ENCODE results near the gene GPX8. TPM values are rescaled to one million over a fixed set of nuclear protein-coding genes. Genes with fewer than 3 reads are reported as not detected.

The GPX8 gene
- total RNA-seq, 1 experiment from 2014 or later: 37.9 TPM

- no CpG with 5 or more reads among the region's 4 CpGs for WGBS (ENCODE audit: extremely low coverage, insufficient read length, low lambda C conversion rate)
- H2AFZ ChIP-seq (ENCODE audit: low read length): no peak overlapping the region
These were observed 16.3 kb upstream of the GPX8 start for GRCh38 chr5:55143624-55144023.

More at GRCh38 chr5:55143624-55144023, 16.3 kb upstream of the GPX8 start:
- no peaks in the 10 kb centered on the region for H3K79me2 ChIP-seq (ENCODE audit: insufficient read depth, low read length)
- H3K18ac ChIP-seq (ENCODE audit: insufficient read length, low read depth, low read length): no peak overlapping the region
- H3K4ac ChIP-seq (ENCODE audit: low read depth, low read length): no peak overlapping the region
- no peak overlapping the region for H4K5ac ChIP-seq (ENCODE audit: insufficient read length, low read depth, low read length)
- H4K8ac ChIP-seq (replicated peaks; ENCODE audit: insufficient read length, low read depth, low read length): no peak overlapping the region
- no peaks in the 10 kb centered on the region for H3K23me2 ChIP-seq (ENCODE audit: insufficient read length, low read depth, low read length, poor library complexity, severe bottlenecking)
- H3K9ac ChIP-seq (ENCODE audit: extremely low read depth, insufficient read length, low read length): no peak overlapping the region
- no peaks in the 10 kb centered on the region for H3K4me1 ChIP-seq (ENCODE audit: insufficient read depth, low read length)
- Mint-ChIP-seq H3K4me3 (no peak overlapping the region), H3K36me3 (ENCODE audit: insufficient read depth in 1 of 3, low read depth in 3 of 3) (no peaks in the 10 kb centered on the region), H3K9me3 (no peaks in the 10 kb centered on the region), H3K4me1 (peaks cover 2 to 4% of the 10 kb centered on the region in 2 experiments; a peak in 2 of 4 replicates), H3K27me3 (ENCODE audit: low read depth) (peaks cover 2% of the 10 kb centered on the region; the same call in 1 of the 2 replicates), H3K27ac (no peak overlapping the region)
- no peak for DNase-seq
- H2BK20ac ChIP-seq (ENCODE audit: low read depth, low read length, poor library complexity, severe bottlenecking): no peak overlapping the region
- H3K27ac ChIP-seq (ENCODE audit: insufficient read length, low read depth, low read length): no peak overlapping the region
- H2BK5ac ChIP-seq (ENCODE audit: insufficient read length, low read length): no peak overlapping the region
- no peak for TF ChIP-seq CTCF (conservative IDR thresholded peaks at IDR 0.05)
- H2AK5ac ChIP-seq (ENCODE audit: insufficient read length, low read length): no peak overlapping the region
- H3K14ac ChIP-seq (ENCODE audit: insufficient read depth, low read length): no peak overlapping the region
- no peak overlapping the region for H3T11ph ChIP-seq (ENCODE audit: low read length)
- no peak overlapping the region for H4K91ac ChIP-seq (ENCODE audit: insufficient read length, low read depth, low read length)
- H3K9me3 ChIP-seq (ENCODE audit: control insufficient read depth, low read depth, low read length): no peaks in the 10 kb centered on the region
- no peak overlapping the region for H2BK12ac ChIP-seq (ENCODE audit: insufficient read length, low read depth, low read length)
- no peak overlapping the region for H2BK15ac ChIP-seq (ENCODE audit: low read depth, low read length)
- H2BK120ac ChIP-seq (ENCODE audit: low read depth, low read length, poor library complexity, severe bottlenecking): no peak overlapping the region
- H3K4me2 ChIP-seq (ENCODE audit: insufficient read depth, insufficient read length, low read length): no peak overlapping the region
- no peaks in the 10 kb centered on the region for H3K27me3 ChIP-seq (ENCODE audit: insufficient read depth, low read length)
- no peaks in the 10 kb centered on the region for H3K79me1 ChIP-seq (ENCODE audit: insufficient read depth, low read depth, low read length, poor library complexity, severe bottlenecking)
- H3K23ac ChIP-seq (ENCODE audit: insufficient read length, low read depth, low read length): no peak overlapping the region
- no peak overlapping the region for H3K56ac ChIP-seq (ENCODE audit: insufficient read length, low read depth, low read length)
- no peaks in the 10 kb centered on the region for H4K20me1 ChIP-seq (ENCODE audit: control insufficient read depth, insufficient read depth, insufficient read length)

Measured in H9 (cell line).